ENCODE results near the gene ADCYAP1R1.

ADCYAP1R1 gene

GRCh38 chr7:31069860-31070555 is 17.9 kb downstream of the ADCYAP1R1 start:
- no peak for DNase-seq

GRCh38 chr7:31070991-31071644 is 19.0 kb downstream of the ADCYAP1R1 start:
- DNase-seq: no peak

- no peak for DNase-seq
Observed at GRCh38 chr7:31071645-31072029, 19.5 kb downstream of the ADCYAP1R1 start.

GRCh38 chr7:31073326-31074119 is 21.4 kb downstream of the ADCYAP1R1 start:
- DNase-seq: no peak

- no peak for DNase-seq
Observed at GRCh38 chr7:31074120-31074383, 21.9 kb downstream of the ADCYAP1R1 start.

GRCh38 chr7:31074403-31075085 is 22.4 kb downstream of the ADCYAP1R1 start:
- no peak for DNase-seq

GRCh38 chr7:31075086-31075405 is 22.9 kb downstream of the ADCYAP1R1 start:
- no peak for DNase-seq

- DNase-seq: no peak
Observed at GRCh38 chr7:31076051-31076450, 23.9 kb downstream of the ADCYAP1R1 start.

- DNase-seq: no peak
Observed at GRCh38 chr7:31076641-31077310, 24.7 kb downstream of the ADCYAP1R1 start.

GRCh38 chr7:31077484-31078362 is 25.6 kb downstream of the ADCYAP1R1 start:
- DNase-seq: no peak

GRCh38 chr7:31078363-31078990 is 26.4 kb downstream of the ADCYAP1R1 start:
- no peak for DNase-seq

- DNase-seq: no peak
Observed at GRCh38 chr7:31079126-31079823, 27.2 kb downstream of the ADCYAP1R1 start.

- no peak for DNase-seq
Observed at GRCh38 chr7:31079824-31080511, 27.9 kb downstream of the ADCYAP1R1 start.

- DNase-seq: no peak
Observed at GRCh38 chr7:31080763-31081162, 28.7 kb downstream of the ADCYAP1R1 start.

- DNase-seq: no peak
Observed at GRCh38 chr7:31082017-31082416, 29.9 kb downstream of the ADCYAP1R1 start.

- DNase-seq: no peak
Observed at GRCh38 chr7:31082447-31082846, 30.3 kb downstream of the ADCYAP1R1 start.

- no peak for DNase-seq
Observed at GRCh38 chr7:31083210-31083786, 31.2 kb downstream of the ADCYAP1R1 start.

GRCh38 chr7:31084226-31084625 is 32.1 kb downstream of the ADCYAP1R1 start:
- no peak for DNase-seq

- no peak for DNase-seq
Observed at GRCh38 chr7:31087351-31087750, 35.2 kb downstream of the ADCYAP1R1 start.

GRCh38 chr7:31091924-31092434 is 39.9 kb downstream of the ADCYAP1R1 start:
- DNase-seq: no peak
